Gastroesophageal sphincter (tissue), 3 donors: ENCODE data around the gene CNNM1.

Source experiments
- CTCF ChIP-seq, 4 experiments: fragments of 200-600 bp in 2 of 4; fragments of 450-650 bp in 2 of 4; sonication (generic) in 1 of 4; IDR thresholded peaks; one replicate each; pipeline ENCODE4 v1.5.1; 2017 to 2019; ENCODE audit warnings: antibody characterized with exemption in 4 of 4, mild to moderate bottlenecking in 2 of 4, moderate library complexity in 2 of 4
- EP300 ChIP-seq: sonication (generic); formaldehyde crosslinking; IDR thresholded peaks from one replicate; pipeline ENCODE4 v1.6.1; 2017; ENCODE audit warnings: antibody characterized with exemption, mild to moderate bottlenecking
- POLR2A ChIP-seq, 2 donors: fragments of 450-650 bp; IDR thresholded peaks; one replicate each; pipeline ENCODE4 v1.6.1; 2017; ENCODE audit warnings: antibody characterized with exemption in 2 of 2, mild to moderate bottlenecking in 2 of 2, moderate library complexity in 1 of 2
- POLR2AphosphoS5 ChIP-seq: sonication (generic); formaldehyde crosslinking; IDR thresholded peaks from one replicate; pipeline ENCODE4 v1.6.1; 2017; ENCODE audit warnings: antibody characterized with exemption

- no peak for TF ChIP-seq CTCF (IDR thresholded peaks at IDR 0.05)
- TF ChIP-seq POLR2AphosphoS5 = no peak
- no peak for TF ChIP-seq EP300
- no peak for TF ChIP-seq POLR2A (IDR thresholded peaks at IDR 0.05)
These were observed 46.3 kb downstream of the CNNM1 start for GRCh38 chr10:99375426-99375825.
